ENCODE data around the gene PTPRT. TPM values are rescaled to one million over a fixed set of nuclear protein-coding genes. Genes with fewer than 3 reads are reported as not detected.

Gene PTPRT
- total RNA-seq, 1 experiment from 2014 or later = not detected

DNA sequence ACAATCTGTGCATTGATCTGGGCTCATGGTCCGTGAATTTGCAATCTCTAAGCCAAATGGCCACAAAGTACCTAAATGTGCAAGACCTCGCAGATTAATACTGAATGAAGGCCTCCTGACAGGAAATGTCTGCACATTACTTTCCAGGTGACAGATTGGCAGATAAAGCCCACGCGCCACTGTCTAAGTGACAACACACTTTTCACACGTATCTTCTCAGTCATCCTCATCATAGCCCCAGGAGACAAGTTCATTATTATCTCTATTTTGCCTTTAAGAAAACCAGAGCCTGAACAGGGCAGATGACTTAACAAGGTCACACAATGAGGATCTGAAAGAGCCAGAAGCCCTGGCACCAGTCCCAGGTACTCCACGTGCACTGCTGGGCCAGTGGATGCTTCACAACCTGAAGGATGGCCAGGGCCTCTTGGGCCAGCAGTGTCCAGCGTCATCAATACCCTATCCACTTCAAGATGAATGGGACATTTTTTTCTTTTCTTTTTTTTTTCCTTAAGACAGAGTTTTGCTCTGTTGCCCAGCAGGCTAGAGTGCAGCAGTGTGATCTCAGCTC lies 266.3 kb downstream of the PTPRT start:
- H3K27me3 ChIP-seq (ENCODE audit: control insufficient read depth, insufficient read depth, low read length) = no peaks in the 10 kb centered on the region; the same call in 1 of the 2 replicates
- POLR2A ChIA-PET = no interaction called here
- intact Hi-C loops (cut with micrococcal nuclease; ENCODE audit: unreplicated experiment) = no loop called here

DNA sequence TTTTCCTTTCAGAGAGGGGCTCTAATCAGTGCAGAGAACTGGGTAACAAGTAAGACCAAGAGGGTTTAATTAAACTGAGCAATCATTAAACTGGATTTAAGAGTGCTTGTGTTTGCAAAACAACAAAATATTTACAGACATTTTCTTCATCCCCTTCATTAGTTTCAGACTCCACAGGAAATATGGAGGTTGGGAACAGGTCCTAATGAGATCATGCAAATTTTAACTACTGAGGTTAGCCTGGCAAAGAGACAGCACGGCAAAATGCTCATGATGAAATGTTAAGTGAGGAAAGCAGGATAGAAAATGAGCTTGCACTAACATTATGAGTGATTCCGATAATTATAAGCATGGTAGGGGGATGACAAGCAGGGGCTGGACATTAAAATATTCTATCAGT lies 268.9 kb downstream of the PTPRT start:
- no peak overlapping the region for H3K4me3 ChIP-seq (ENCODE audit: low read depth in 2 of 2, low read length in 2 of 2)
- no peaks in the 10 kb centered on the region for H3K9me3 ChIP-seq (ENCODE audit: control insufficient read depth, insufficient read depth, low read depth, low read length)
- no peaks in the 10 kb centered on the region for H3K4me1 ChIP-seq (ENCODE audit: control insufficient read depth, insufficient read depth, low read length)
- H3K27ac ChIP-seq (ENCODE audit: low read length) = no peak overlapping the region
- POLR2A ChIA-PET = no interaction called here
- no TSS peak for BruUV-seq (replicated peaks)
- no peaks in the 10 kb centered on the region for H3K36me3 ChIP-seq (ENCODE audit: control insufficient read depth, insufficient read depth, low read length)
- TF ChIP-seq SIN3A (IDR thresholded peaks at IDR 0.05; ENCODE audit: borderline replicate concordance, insufficient read depth, low read depth, low read length) = no peak
- TF ChIP-seq TCF7L2 (IDR thresholded peaks at IDR 0.05; ENCODE audit: low read depth, low read length) = no peak
- no peak for TF ChIP-seq POLR2AphosphoS5 (IDR thresholded peaks at IDR 0.05; ENCODE audit: low read depth, low read length)
- TF ChIP-seq, protein P1, sequence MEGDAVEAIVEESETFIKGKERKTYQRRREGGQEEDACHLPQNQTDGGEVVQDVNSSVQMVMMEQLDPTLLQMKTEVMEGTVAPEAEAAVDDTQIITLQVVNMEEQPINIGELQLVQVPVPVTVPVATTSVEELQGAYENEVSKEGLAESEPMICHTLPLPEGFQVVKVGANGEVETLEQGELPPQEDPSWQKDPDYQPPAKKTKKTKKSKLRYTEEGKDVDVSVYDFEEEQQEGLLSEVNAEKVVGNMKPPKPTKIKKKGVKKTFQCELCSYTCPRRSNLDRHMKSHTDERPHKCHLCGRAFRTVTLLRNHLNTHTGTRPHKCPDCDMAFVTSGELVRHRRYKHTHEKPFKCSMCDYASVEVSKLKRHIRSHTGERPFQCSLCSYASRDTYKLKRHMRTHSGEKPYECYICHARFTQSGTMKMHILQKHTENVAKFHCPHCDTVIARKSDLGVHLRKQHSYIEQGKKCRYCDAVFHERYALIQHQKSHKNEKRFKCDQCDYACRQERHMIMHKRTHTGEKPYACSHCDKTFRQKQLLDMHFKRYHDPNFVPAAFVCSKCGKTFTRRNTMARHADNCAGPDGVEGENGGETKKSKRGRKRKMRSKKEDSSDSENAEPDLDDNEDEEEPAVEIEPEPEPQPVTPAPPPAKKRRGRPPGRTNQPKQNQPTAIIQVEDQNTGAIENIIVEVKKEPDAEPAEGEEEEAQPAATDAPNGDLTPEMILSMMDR (IDR thresholded peaks at IDR 0.05) = no peak
- TF ChIP-seq, protein P2, sequence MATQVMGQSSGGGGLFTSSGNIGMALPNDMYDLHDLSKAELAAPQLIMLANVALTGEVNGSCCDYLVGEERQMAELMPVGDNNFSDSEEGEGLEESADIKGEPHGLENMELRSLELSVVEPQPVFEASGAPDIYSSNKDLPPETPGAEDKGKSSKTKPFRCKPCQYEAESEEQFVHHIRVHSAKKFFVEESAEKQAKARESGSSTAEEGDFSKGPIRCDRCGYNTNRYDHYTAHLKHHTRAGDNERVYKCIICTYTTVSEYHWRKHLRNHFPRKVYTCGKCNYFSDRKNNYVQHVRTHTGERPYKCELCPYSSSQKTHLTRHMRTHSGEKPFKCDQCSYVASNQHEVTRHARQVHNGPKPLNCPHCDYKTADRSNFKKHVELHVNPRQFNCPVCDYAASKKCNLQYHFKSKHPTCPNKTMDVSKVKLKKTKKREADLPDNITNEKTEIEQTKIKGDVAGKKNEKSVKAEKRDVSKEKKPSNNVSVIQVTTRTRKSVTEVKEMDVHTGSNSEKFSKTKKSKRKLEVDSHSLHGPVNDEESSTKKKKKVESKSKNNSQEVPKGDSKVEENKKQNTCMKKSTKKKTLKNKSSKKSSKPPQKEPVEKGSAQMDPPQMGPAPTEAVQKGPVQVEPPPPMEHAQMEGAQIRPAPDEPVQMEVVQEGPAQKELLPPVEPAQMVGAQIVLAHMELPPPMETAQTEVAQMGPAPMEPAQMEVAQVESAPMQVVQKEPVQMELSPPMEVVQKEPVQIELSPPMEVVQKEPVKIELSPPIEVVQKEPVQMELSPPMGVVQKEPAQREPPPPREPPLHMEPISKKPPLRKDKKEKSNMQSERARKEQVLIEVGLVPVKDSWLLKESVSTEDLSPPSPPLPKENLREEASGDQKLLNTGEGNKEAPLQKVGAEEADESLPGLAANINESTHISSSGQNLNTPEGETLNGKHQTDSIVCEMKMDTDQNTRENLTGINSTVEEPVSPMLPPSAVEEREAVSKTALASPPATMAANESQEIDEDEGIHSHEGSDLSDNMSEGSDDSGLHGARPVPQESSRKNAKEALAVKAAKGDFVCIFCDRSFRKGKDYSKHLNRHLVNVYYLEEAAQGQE (IDR thresholded peaks at IDR 0.05; ENCODE audit: insufficient read depth in 1 of 2, low read depth in 2 of 2, low read length in 1 of 2) = no peak
- no peak for DNase-seq (ENCODE audit: low read depth, low spot score)
- intact Hi-C loops (cut with micrococcal nuclease; ENCODE audit: unreplicated experiment) = no loop called here
- ATAC-seq = no peak
- CTCF ChIA-PET = no interaction called here
- in situ Hi-C loops (cut with HindIII; ENCODE audit: low pct_unique_long_range_greater_than_20kb, low sequenced_read_pairs) = no loop called here
- H3K27me3 ChIP-seq (ENCODE audit: control insufficient read depth, insufficient read depth, low read length) = no peaks in the 10 kb centered on the region; the same call in 1 of the 2 replicates

More for the DNA sequence above, 266.3 kb downstream of the PTPRT start:
- H3K36me3 ChIP-seq (ENCODE audit: control insufficient read depth, insufficient read depth, low read length) = no peaks in the 10 kb centered on the region
- CTCF ChIA-PET = no interaction called here
- H3K4me1 ChIP-seq (ENCODE audit: control insufficient read depth, insufficient read depth, low read length) = no peaks in the 10 kb centered on the region
- in situ Hi-C loops (cut with HindIII; ENCODE audit: low pct_unique_long_range_greater_than_20kb, low sequenced_read_pairs) = no loop called here
- DNase-seq (ENCODE audit: low read depth, low spot score) = no peak
- no peak for ATAC-seq
- no peaks in the 10 kb centered on the region for H3K9me3 ChIP-seq (ENCODE audit: control insufficient read depth, insufficient read depth, low read depth, low read length)
- H3K27ac ChIP-seq (ENCODE audit: low read length) = no peak overlapping the region
- BruUV-seq (replicated peaks) = no TSS peak
- H3K4me3 ChIP-seq (ENCODE audit: low read depth in 2 of 2, low read length in 2 of 2) = no peak overlapping the region
- TF ChIP-seq, protein P2 (IDR thresholded peaks at IDR 0.05; ENCODE audit: insufficient read depth in 1 of 2, low read depth in 2 of 2, low read length in 1 of 2) = no peak
- TF ChIP-seq SIN3A (IDR thresholded peaks at IDR 0.05; ENCODE audit: borderline replicate concordance, insufficient read depth, low read depth, low read length) (no peak), TCF7L2 (IDR thresholded peaks at IDR 0.05; ENCODE audit: low read depth, low read length) (no peak), POLR2AphosphoS5 (IDR thresholded peaks at IDR 0.05; ENCODE audit: low read depth, low read length) (no peak)
- TF ChIP-seq, protein P1 (IDR thresholded peaks at IDR 0.05) = no peak

All from Panc1 (cell line).